ENCODE measurements around the gene MYO15B.
A peak's percentile ranks its signal among the peaks of the same experiment; 100 is the strongest.

MYO15B gene

GRCh38 chr17:75587675-75588595, at the start of gene MYO15B:
TSS of gene MYO15B (plus strand) at chr17:75587800. CDS start at chr17:75588058, 258 bp downstream.
- DNase-seq (ENCODE audit: low read depth), result peak; percentile 19

GRCh38 chr17:75539967-75540729, 47.5 kb upstream of the MYO15B start:
- no peak for DNase-seq (ENCODE audit: low read depth)

DNA sequence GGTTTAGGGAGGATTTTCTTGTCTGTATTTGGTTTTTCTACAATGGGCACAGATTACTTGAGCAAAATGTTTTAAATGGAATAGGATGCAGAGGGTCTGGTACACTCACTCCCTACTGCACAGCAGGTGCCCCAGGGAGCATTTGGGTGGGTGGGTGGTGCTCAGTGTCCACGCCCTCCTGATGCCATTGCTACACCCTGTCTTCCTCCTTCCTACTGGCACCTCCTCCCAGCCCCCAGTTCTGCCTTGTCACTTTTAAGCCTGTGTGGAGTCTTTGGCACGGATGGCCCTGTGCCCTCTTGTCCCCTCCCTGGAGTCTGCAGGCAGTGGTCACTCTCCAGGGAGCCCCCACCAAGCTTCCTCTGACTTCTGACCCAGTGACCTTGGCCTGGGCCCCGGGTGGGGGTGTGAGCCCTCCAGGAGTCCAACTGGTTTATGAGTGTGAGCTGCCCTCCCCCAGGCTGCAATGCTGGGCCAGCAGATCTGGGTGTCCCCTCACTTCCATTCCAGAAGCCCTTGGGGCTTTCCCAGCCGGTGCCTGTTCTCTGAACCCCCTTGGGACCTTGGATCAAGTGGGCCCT, 46.6 kb upstream of the MYO15B start:
- no peak for DNase-seq (ENCODE audit: low read depth)

DNA sequence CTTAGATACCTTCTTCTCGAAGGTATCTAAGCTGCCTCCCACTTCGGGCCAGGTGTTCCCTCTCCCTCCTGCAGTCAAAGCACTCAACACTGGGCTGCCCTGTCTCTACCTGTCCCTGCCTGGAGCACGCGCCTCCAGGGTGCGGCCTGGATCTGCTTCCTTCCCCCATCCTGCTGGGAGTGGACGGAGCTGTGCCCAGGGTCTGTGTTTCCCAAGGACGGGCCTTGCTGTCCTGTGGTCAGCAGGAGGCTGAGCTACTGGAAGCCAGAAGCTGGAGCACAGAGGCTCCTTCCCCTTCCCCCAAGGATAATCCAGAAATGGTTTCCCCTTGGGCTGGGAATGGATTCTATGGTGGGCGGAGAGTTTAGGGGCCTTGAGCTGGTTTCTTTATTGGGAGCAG, 45.4 kb upstream of the MYO15B start:
- no peak for DNase-seq (ENCODE audit: low read depth)

DNA sequence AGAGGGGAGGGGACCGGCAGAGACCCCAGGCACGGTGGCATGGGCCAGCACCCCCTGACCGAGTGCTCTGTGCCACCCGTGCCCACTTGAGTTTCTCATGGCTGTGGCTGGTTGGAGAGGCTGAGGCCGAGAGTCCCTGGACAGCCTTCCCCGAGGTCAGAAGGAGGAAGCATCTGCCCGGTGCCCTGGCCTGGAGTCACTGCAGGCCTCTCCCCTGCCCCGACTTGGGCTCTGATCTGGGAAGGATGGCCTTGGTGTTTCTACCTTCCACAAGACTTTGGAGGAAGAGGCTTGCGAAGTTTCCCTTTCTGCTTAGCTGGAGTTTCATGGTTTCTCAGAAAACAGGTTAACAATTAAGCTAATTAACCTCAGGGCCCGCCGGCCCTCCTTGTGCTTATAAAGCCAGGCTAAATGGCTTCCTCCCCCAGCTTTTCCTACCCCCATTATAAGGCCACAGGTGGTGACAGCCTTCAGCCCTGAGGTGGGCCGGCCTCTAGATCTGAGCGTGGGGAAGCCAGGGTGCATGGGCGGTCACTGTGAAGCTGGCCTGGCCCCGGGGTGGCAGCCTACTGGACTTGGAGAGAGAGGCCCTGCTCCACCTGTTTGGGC, 44.8 kb upstream of the MYO15B start:
- DNase-seq (ENCODE audit: low read depth), result no peak

GRCh38 chr17:75544250-75544649, 43.4 kb upstream of the MYO15B start:
- no peak for DNase-seq (ENCODE audit: low read depth)

DNA sequence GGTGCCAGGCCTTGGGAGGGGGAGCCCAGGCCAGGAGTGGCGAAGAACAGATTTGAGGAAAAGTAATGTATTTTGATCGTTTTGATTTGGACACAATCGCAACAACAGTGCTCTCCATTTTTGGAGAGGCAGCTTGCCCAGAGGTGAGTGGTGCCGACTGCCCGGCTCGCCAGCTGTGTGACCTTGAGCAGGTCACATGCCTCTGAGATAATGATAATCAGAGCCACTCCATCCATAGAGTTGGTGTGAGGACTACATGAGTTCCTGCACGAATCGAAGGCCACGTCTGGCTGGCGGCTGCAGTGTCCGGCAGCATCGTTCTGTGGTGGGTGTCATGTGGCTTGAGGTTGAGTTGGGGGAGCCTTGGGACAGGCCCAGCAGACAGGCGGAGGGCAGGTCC, 41.4 kb upstream of the MYO15B start:
- no peak for DNase-seq (ENCODE audit: low read depth)

GRCh38 chr17:75547091-75547490, 40.5 kb upstream of the MYO15B start:
- no peak for DNase-seq (ENCODE audit: low read depth)

DNA sequence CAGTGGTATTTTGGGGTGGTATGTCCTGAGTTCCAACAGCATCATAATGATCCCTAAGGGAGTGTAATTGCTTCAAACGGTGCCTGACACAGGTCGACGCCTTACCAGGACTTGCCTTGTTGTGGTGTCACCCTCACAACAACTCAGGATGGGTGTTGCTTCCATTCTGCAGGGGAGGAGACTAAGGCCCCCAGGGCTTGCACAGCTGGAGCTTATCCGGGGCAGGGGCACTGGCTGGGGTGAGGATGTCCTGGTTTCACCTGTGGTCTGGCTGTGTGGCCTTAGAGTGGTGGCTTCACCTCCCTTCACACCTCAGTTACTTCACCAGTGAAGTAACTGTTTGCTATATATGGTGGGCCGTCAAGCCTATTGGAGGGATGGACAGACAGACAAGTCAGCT, 38.8 kb upstream of the MYO15B start:
- no peak for DNase-seq (ENCODE audit: low read depth)

DNA sequence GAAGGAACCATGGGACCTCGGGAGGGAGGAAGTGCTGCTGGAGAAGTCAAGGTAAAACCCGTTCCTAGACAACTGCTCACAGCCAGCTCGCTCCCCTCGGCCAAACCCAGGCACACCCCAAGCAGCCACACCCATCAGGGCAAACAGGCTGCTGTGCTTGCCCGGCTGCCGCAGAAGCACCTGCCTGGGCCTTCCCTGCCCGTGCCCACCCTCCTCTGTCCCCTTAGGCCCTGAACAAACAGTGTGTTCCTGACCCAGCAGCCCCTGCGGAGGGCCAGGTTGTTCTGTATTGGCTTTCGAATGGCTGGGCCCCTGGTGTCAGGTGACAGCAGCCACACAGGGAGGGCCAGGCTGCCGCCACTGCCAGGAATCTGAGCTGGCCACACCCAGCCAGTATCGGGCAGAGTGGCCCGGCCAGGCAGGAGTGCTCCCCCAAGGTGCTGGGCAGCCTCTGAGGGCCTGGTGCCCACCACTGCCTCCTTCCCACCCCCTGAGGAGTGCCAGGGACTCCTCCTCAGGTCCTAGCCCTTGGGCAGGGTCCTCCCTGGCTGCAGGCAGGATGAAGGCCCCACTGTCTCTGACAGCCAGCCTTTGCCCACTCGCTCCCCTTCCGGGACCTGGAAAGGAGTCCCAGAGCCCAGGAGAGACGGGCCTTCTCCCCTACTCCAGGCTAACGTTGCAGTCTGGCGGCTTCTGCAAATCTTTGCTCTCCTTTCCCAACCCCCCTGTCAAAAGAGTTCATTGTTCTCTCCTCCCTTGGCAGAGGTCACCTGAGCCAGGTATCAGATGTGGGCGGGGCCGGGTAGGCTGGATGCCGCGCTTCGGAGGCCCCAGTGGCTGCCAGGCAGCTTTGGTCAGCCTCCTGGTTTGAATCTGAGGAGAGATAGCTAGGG, 38.1 kb upstream of the MYO15B start:
- no peak for DNase-seq (ENCODE audit: low read depth)

DNA sequence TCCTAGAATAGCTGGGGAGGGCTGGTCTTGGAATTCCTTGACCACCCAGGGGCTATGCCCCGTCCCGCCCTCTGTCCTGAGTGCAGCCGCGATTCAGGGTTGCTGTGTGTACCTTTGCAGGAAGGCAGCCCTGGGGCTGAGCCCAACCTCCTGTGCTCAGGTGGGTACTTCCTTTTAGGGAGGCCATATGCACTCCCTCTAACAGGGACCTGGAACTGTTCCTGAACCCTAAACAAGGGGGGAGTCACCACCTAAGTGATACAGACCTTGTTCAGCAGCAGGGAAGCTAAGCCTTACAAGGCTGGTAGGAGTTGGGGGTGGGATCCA, 37.5 kb upstream of the MYO15B start:
- DNase-seq (ENCODE audit: low read depth), result no peak

- DNase-seq (ENCODE audit: low read depth), result no peak
Measured at GRCh38 chr17:75551266-75551665, 36.3 kb upstream of the MYO15B start.

- no peak for DNase-seq (ENCODE audit: low read depth)
Measured at GRCh38 chr17:75552425-75553294, 34.9 kb upstream of the MYO15B start.

- DNase-seq (ENCODE audit: low read depth), result no peak
Measured at GRCh38 chr17:75553295-75554110, 34.1 kb upstream of the MYO15B start.

DNA sequence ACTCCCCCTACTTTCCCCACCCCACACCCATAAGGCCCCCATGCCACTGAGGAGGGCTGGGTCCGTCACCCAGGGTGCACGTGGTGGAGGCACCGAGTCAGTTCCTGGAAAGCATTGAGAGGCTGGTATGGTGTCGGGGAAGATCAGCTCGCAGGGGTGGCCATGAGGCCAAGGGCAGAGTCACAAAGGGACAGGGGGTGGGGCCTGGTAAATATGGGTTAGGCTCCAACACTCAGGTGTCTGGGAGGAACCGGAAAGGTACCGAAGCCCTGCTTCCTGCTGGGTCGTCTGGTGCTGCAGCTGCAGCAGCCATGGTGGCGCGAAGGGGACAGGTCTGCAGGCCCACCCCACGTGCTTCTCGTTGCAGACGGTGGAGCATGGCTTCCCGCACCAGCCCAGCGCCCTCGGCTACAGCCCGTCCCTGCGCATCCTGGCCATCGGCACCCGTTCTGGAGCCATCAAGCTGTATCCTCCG, 31.9 kb upstream of the MYO15B start:
- no peak for DNase-seq (ENCODE audit: low read depth)

DNA sequence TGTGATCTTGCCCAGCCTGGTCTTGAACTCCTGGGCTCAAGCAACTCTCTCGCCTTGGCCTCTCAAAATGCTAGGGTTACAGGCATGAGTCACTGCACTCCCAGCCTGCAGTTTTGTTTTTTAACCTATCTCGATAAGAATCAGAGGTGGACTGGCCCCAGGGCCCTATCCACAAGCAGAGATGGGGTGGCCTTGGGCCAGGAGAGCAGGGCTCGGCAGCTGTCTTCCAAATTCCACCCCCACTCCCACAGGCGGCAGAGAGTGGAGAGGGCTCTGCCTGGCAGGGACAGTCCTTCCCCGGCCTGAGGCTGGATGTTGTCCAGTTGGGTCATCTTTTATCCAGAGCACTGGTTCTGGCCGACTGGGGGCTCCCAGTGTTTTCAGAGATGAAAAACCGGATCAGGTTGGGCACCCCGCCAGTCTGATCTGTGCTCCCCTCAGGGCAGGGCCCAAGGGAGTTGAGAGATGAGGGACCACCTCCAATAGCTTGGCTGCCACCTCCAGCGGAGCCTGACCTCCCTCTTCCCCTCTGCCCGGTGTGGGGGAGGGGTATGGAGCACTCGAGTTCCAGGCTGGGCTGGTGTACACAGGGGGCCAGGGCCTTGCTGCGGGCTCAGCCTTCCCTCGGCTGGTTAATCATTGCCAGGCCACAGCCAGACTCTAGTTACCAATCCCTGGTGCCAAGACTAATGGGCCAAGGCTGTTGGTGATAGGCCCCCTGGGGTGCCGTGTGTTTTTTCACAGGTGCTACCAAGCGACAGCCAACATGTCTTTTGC, 30.3 kb upstream of the MYO15B start:
- no peak for DNase-seq (ENCODE audit: low read depth)

- DNase-seq (ENCODE audit: low read depth), result no peak
Measured at GRCh38 chr17:75557852-75558665, 29.5 kb upstream of the MYO15B start.

All from stimulated activated CD8-positive, alpha-beta memory T cell treated with anti-CD3 and anti-CD28 coated beads, Interleukin-7, amount 100 ng/mL, for 24 hours (primary cell).